ENCODE data around the gene DEAF1.
A peak's percentile ranks its signal among the peaks of the same experiment; 100 is the strongest.

Gene DEAF1

DNA sequence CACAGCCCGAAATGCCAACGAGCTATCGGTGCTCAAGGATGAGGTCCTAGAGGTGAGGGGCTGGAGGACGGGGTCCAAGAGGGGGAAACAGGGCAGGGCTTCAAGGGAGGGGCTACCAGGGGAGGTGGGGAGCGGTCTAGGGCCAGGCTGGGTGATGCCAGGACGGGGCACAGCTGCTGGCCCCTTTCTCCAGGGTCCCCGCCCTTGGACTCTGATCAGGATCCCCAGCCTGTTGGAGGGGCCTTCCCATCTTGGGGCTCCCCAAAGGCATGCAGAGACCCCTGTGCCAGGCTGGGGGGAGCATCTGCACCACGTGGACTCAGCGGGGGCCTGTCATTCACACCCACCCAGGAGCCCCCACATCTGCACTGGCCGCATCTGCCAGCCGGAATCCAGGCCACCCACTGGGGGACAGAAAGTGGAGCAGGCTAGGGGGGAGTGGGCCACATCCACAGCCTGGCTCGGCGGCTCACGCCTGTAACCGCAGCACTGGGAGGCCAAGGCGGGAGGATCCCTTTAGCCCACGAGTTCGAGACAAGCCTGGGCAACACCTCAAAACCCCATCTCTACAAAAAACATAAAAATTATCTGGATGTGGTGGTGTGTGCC lies 29.9 kb upstream of the DEAF1 start:
- DNase-seq (ENCODE audit: extremely low read depth, low read depth) = no peak
- TF ChIP-seq, protein P1, sequence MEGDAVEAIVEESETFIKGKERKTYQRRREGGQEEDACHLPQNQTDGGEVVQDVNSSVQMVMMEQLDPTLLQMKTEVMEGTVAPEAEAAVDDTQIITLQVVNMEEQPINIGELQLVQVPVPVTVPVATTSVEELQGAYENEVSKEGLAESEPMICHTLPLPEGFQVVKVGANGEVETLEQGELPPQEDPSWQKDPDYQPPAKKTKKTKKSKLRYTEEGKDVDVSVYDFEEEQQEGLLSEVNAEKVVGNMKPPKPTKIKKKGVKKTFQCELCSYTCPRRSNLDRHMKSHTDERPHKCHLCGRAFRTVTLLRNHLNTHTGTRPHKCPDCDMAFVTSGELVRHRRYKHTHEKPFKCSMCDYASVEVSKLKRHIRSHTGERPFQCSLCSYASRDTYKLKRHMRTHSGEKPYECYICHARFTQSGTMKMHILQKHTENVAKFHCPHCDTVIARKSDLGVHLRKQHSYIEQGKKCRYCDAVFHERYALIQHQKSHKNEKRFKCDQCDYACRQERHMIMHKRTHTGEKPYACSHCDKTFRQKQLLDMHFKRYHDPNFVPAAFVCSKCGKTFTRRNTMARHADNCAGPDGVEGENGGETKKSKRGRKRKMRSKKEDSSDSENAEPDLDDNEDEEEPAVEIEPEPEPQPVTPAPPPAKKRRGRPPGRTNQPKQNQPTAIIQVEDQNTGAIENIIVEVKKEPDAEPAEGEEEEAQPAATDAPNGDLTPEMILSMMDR (IDR thresholded peaks at IDR 0.05; ENCODE audit: low read depth, low read length, missing control alignments) = no peak
- H3K4me3 ChIP-seq (replicated peaks; ENCODE audit: low read depth, low read length) = no peak overlapping the region

GRCh38 chr11:724049-724777 lies 29.2 kb upstream of the DEAF1 start:
- no peak for DNase-seq (ENCODE audit: extremely low read depth, low read depth)
- TF ChIP-seq, protein P1 (IDR thresholded peaks at IDR 0.05; ENCODE audit: low read depth, low read length, missing control alignments) = no peak
- H3K4me3 ChIP-seq (replicated peaks; ENCODE audit: low read depth, low read length) = no peak overlapping the region

GRCh38 chr11:723120-723883 lies 28.3 kb upstream of the DEAF1 start:
- TF ChIP-seq, protein P1 (IDR thresholded peaks at IDR 0.05; ENCODE audit: low read depth, low read length, missing control alignments) = peak; percentile 50
- no peak overlapping the region for H3K4me3 ChIP-seq (replicated peaks; ENCODE audit: low read depth, low read length)
- no peak for DNase-seq (ENCODE audit: extremely low read depth, low read depth)

DNA sequence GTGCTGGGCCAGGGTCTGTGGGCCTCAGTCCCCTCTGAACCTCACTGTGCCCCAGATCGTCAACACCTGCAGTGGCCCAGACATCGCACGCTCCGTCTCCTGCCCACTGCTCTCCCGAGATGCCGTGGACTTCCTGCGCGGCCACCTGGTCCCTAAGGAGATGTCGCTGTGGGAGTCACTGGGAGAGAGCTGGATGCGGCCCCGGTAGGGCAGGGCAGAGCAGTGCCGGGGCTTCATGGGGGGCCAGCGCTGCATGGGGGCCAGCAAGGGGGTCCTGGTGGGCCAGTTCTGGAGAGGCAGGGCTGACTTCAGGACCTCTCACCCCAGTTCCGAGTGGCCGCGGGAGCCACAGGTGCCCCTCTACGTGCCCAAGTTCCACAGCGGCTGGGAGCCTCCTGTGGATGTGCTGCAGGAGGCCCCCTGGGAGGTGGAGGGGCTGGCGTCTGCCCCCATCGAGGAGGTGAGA lies 27.4 kb upstream of the DEAF1 start:
- TF ChIP-seq, protein P1 (IDR thresholded peaks at IDR 0.05; ENCODE audit: low read depth, low read length, missing control alignments) = no peak
- no peak overlapping the region for H3K4me3 ChIP-seq (replicated peaks; ENCODE audit: low read depth, low read length)
- DNase-seq (ENCODE audit: extremely low read depth, low read depth) = no peak

DNA sequence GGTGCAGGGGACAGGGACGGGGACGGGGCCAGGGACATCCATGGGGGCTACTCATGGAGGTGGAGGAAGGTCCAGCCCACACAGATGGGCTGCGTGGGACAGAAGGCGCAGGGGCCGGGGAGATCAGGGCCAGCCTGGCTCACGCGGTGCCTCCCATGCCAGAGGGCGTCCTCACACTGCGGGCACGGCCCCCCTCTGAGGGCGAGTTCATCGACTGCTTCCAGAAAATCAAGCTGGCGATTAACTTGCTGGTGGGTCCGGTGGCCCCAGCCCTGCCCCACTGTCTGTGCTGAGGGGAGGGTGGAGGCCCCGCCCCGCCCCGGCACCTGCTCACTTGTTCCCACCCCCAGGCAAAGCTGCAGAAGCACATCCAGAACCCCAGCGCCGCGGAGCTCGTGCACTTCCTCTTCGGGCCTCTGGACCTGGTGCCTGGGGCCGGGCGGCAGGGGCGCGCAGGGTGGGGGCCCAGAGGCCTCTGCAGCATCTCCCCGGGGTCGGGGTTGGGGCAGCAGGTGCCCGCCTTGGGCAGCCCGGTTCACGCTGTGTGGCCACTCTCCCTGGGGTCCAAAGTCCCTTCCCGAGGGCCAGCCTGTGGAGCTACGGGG lies 26.8 kb upstream of the DEAF1 start:
- DNase-seq (ENCODE audit: extremely low read depth, low read depth) = no peak
- TF ChIP-seq, protein P1 (IDR thresholded peaks at IDR 0.05; ENCODE audit: low read depth, low read length, missing control alignments) = no peak

DNA sequence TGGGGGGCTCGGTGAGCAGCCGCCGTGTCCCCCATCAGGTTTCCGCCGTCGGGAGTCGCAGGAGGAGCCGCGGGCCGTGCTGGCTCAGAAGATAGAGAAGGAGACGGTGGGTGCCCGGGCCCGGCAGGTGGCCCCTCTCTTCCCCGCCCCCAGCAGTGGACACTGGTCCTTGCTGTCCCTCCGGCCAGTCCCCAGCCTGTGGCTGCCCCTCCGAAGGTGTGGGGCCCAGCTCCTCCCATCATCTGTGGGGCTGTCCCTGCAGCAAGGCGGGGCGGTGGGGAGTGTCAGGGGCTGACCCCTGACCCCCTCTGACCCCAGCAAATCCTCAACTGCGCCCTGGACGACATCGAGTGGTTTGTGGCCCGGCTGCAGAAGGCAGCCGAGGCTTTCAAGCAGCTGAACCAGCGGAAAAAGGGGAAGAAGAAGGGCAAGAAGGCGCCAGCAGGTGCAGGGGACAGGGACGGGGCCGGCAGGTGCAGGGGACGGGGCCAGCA lies 26.3 kb upstream of the DEAF1 start:
- no peak overlapping the region for H3K4me3 ChIP-seq (replicated peaks; ENCODE audit: low read depth, low read length)
- TF ChIP-seq, protein P1 (IDR thresholded peaks at IDR 0.05; ENCODE audit: low read depth, low read length, missing control alignments) = no peak
- no peak for DNase-seq (ENCODE audit: extremely low read depth, low read depth)

More for the DNA sequence above, 26.8 kb upstream of the DEAF1 start:
- H3K4me3 ChIP-seq (replicated peaks; ENCODE audit: low read depth, low read length) = no peak overlapping the region

All from HFF-Myc (cell line).